ENCODE data around the gene ANKS1B.

Gene ANKS1B

GRCh38 chr12:99147130-99147529 lies 837.6 kb downstream of the ANKS1B start:
- DNase-seq: no peak

GRCh38 chr12:99146730-99147129 lies 838.0 kb downstream of the ANKS1B start:
- no peak for DNase-seq

- DNase-seq: no peak
These were observed 838.6 kb downstream of the ANKS1B start for GRCh38 chr12:99146185-99146584.

- DNase-seq: no peak
These were observed 842.1 kb downstream of the ANKS1B start for GRCh38 chr12:99142651-99143050.

GRCh38 chr12:99140017-99140720 lies 844.6 kb downstream of the ANKS1B start:
- DNase-seq: no peak

GRCh38 chr12:99138393-99138792 lies 846.3 kb downstream of the ANKS1B start:
- DNase-seq: no peak

GRCh38 chr12:99137124-99137855 lies 847.4 kb downstream of the ANKS1B start:
- DNase-seq: no peak

GRCh38 chr12:99136516-99136915 lies 848.2 kb downstream of the ANKS1B start:
- no peak for DNase-seq

GRCh38 chr12:99135376-99135775 lies 849.4 kb downstream of the ANKS1B start:
- no peak for DNase-seq

- DNase-seq: no peak
These were observed 851.3 kb downstream of the ANKS1B start for GRCh38 chr12:99133401-99133800.

- no peak for DNase-seq
These were observed 853.0 kb downstream of the ANKS1B start for GRCh38 chr12:99131751-99132199.

GRCh38 chr12:99130808-99131553 lies 853.8 kb downstream of the ANKS1B start:
- no peak for DNase-seq

GRCh38 chr12:99128246-99128802 lies 856.4 kb downstream of the ANKS1B start:
- DNase-seq: no peak

GRCh38 chr12:99122959-99123358 lies 861.8 kb downstream of the ANKS1B start:
- DNase-seq: no peak

- DNase-seq: no peak
These were observed 862.2 kb downstream of the ANKS1B start for GRCh38 chr12:99122496-99122895.

GRCh38 chr12:99121546-99121945 lies 863.2 kb downstream of the ANKS1B start:
- DNase-seq: no peak

- no peak for DNase-seq
These were observed 864.8 kb downstream of the ANKS1B start for GRCh38 chr12:99119943-99120342.

GRCh38 chr12:99119449-99119848 lies 865.3 kb downstream of the ANKS1B start:
- DNase-seq: no peak

GRCh38 chr12:99111600-99111999 lies 873.1 kb downstream of the ANKS1B start:
- DNase-seq: no peak

- DNase-seq: no peak
These were observed 873.9 kb downstream of the ANKS1B start for GRCh38 chr12:99110868-99111267.

- DNase-seq: no peak
These were observed 874.5 kb downstream of the ANKS1B start for GRCh38 chr12:99110212-99110611.

- no peak for DNase-seq
These were observed 875.8 kb downstream of the ANKS1B start for GRCh38 chr12:99108924-99109323.

- no peak for DNase-seq
These were observed 885.0 kb downstream of the ANKS1B start for GRCh38 chr12:99099786-99100185.
